ENCODE data around the gene TNNI2.

- no peak for TF ChIP-seq POLR2A (IDR thresholded peaks at IDR 0.05)
- no peak for TF ChIP-seq CTCF (IDR thresholded peaks at IDR 0.05)
Observed at GRCh38 chr11:1827095-1827813, 11.5 kb upstream of the TNNI2 start.
